ENCODE measurements around the gene C20orf96. TPM values are rescaled to one million over a fixed set of nuclear protein-coding genes. Genes with fewer than 3 reads are reported as not detected.
A peak's percentile ranks its signal among the peaks of the same experiment; 100 is the strongest.

The C20orf96 gene
- total and polyA plus RNA-seq, 2 experiments from 2014 or later, result 14.6 to 36.3 TPM

DNA sequence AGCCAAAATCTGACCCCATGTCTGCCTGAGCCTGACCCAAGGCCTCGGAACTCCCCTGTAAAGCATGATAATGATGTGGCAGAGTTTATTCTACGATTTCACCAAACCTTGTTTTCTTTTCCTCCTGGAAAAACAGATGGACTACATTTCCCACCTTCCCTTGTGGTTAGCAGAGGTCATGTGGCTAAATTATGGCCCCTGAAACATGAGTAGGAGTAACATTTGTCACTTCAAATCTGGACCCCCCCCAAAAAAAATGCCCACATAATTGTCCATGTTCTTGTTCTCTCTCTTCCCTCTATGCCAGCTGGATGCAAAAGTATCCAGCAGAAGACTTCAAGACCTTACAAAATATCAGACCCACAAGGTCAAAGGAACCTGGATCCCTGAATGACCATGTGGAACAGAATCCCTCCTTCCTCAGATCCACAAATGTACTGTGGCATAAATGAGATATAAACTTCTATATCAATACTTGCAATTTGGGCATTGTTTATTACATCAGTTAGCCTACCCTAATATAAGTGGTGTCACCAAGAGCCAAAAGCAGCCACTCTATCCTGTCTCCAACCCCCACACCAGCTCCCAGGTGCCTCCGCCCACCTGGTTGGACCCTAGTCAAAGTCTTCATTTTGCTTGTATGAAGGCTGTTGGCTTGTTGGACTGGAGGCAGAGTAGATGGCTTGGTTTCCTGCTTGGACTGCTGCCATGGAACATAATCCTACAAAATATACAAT, 1.4 kb downstream of the C20orf96 start:
- Histone ChIP-seq H3K4me2 (peak overlapping the region; percentile 83), H3K4me1 (ENCODE audit: insufficient read depth) (peaks cover 21% of the 10 kb centered on the region), H2AFZ (no peak overlapping the region), H3F3A (replicated peaks; ENCODE audit: low read depth) (0 out of 2 replicates have a peak, but pooled peaks cover 7% of the 10 kb centered on the region), H3K27ac (ENCODE audit: low read depth) (no peak overlapping the region), H3K36me3 (ENCODE audit: insufficient read depth) (no peaks in the 10 kb centered on the region), H3K9me2 (ENCODE audit: insufficient read depth) (no peaks in the 10 kb centered on the region), H3K79me2 (replicated peaks; ENCODE audit: insufficient read depth) (peaks cover 14% of the 10 kb centered on the region), H4K20me1 (replicated peaks; ENCODE audit: insufficient read depth) (no peaks in the 10 kb centered on the region; the same call in 1 of the 2 replicates), H3K27me3 (ENCODE audit: insufficient read depth) (peaks cover 14% of the 10 kb centered on the region), H3K4me3 (peak overlapping the region; percentile 94)
- no peaks in the 10 kb centered on the region for H3K9me3 Mint-ChIP-seq
- H3K27me3 Mint-ChIP-seq (ENCODE audit: insufficient read depth, low read depth, poor library complexity), result peaks cover 4% of the 10 kb centered on the region
- H3K4me3 Mint-ChIP-seq, result no peak overlapping the region; the same call in 1 of the 3 replicates
- peaks cover 10% of the 10 kb centered on the region for H3K36me3 Mint-ChIP-seq (ENCODE audit: low read depth)
- no peak for DNase-seq (ENCODE audit: low spot score)
- no peak for ATAC-seq
- H3K4me1 Mint-ChIP-seq, result peaks cover 4% of the 10 kb centered on the region; the same call in 1 of the 3 replicates
- H3K27ac Mint-ChIP-seq, result no peak overlapping the region
- TF ChIP-seq ZNF331 (CRISPR knock-in tag; IDR thresholded peaks at IDR 0.05; ENCODE audit: low read depth), result no peak
- TF ChIP-seq, protein P1, sequence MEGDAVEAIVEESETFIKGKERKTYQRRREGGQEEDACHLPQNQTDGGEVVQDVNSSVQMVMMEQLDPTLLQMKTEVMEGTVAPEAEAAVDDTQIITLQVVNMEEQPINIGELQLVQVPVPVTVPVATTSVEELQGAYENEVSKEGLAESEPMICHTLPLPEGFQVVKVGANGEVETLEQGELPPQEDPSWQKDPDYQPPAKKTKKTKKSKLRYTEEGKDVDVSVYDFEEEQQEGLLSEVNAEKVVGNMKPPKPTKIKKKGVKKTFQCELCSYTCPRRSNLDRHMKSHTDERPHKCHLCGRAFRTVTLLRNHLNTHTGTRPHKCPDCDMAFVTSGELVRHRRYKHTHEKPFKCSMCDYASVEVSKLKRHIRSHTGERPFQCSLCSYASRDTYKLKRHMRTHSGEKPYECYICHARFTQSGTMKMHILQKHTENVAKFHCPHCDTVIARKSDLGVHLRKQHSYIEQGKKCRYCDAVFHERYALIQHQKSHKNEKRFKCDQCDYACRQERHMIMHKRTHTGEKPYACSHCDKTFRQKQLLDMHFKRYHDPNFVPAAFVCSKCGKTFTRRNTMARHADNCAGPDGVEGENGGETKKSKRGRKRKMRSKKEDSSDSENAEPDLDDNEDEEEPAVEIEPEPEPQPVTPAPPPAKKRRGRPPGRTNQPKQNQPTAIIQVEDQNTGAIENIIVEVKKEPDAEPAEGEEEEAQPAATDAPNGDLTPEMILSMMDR (conservative IDR thresholded peaks at IDR 0.05; ENCODE audit: low read depth in 2 of 2), result no peak
- no peak for TF ChIP-seq EZH2phosphoT487 (IDR thresholded peaks at IDR 0.05; ENCODE audit: unreplicated experiment)
- TF ChIP-seq POLR2AphosphoS5 (IDR thresholded peaks at IDR 0.05; ENCODE audit: low read depth), result no peak

DNA sequence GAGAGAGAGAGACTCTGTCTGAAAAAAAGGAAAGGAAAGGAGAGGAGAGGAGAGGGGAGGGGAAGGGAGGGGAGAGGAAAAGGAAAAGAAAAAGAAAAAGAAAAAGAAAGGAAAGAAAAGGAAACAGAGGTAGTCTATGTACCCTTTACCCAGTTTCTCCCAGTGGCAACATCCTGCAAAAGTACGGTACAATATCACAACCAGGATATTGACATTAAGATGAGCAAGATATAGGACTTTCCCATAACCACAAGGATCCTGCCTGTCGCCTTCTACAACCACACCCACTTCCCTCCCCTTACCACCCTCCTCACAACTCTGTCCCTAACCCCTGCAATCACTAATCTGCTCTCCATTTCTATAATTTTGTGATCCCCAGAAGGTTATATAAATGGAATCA, 4.0 kb downstream of the C20orf96 start:
- no peaks in the 10 kb centered on the region for H3K9me2 ChIP-seq (ENCODE audit: insufficient read depth)
- H3K4me3 ChIP-seq, result no peak overlapping the region
- H3K4me2 ChIP-seq, result no peak overlapping the region
- Mint-ChIP-seq H3K4me3 (no peak overlapping the region), H3K4me1 (0 out of 3 replicates have a peak, but pooled peaks cover 4% of the 10 kb centered on the region), H3K27me3 (ENCODE audit: insufficient read depth, low read depth, poor library complexity) (peaks cover 4% of the 10 kb centered on the region), H3K36me3 (ENCODE audit: low read depth) (peaks cover 24% of the 10 kb centered on the region), H3K27ac (no peak overlapping the region), H3K9me3 (no peaks in the 10 kb centered on the region)
- H3K27me3 ChIP-seq (ENCODE audit: insufficient read depth), result no peaks in the 10 kb centered on the region; the same call in 1 of the 2 replicates
- H3K27ac ChIP-seq (ENCODE audit: low read depth), result no peak overlapping the region
- H3F3A ChIP-seq (replicated peaks; ENCODE audit: low read depth), result 0 out of 2 replicates have a peak, but pooled peaks cover 4% of the 10 kb centered on the region
- peaks cover 6% of the 10 kb centered on the region; the same call in 1 of the 2 replicates for H4K20me1 ChIP-seq (replicated peaks; ENCODE audit: insufficient read depth)
- peaks cover 14% of the 10 kb centered on the region for H3K79me2 ChIP-seq (replicated peaks; ENCODE audit: insufficient read depth)
- no peak overlapping the region for H2AFZ ChIP-seq
- peaks cover 14% of the 10 kb centered on the region for H3K4me1 ChIP-seq (ENCODE audit: insufficient read depth)
- DNase-seq (ENCODE audit: low spot score) (no peak), ATAC-seq (no peak)
- H3K36me3 ChIP-seq (ENCODE audit: insufficient read depth), result no peaks in the 10 kb centered on the region
- TF ChIP-seq ZNF331 (CRISPR knock-in tag; IDR thresholded peaks at IDR 0.05; ENCODE audit: low read depth), result no peak
- TF ChIP-seq, protein P2, sequence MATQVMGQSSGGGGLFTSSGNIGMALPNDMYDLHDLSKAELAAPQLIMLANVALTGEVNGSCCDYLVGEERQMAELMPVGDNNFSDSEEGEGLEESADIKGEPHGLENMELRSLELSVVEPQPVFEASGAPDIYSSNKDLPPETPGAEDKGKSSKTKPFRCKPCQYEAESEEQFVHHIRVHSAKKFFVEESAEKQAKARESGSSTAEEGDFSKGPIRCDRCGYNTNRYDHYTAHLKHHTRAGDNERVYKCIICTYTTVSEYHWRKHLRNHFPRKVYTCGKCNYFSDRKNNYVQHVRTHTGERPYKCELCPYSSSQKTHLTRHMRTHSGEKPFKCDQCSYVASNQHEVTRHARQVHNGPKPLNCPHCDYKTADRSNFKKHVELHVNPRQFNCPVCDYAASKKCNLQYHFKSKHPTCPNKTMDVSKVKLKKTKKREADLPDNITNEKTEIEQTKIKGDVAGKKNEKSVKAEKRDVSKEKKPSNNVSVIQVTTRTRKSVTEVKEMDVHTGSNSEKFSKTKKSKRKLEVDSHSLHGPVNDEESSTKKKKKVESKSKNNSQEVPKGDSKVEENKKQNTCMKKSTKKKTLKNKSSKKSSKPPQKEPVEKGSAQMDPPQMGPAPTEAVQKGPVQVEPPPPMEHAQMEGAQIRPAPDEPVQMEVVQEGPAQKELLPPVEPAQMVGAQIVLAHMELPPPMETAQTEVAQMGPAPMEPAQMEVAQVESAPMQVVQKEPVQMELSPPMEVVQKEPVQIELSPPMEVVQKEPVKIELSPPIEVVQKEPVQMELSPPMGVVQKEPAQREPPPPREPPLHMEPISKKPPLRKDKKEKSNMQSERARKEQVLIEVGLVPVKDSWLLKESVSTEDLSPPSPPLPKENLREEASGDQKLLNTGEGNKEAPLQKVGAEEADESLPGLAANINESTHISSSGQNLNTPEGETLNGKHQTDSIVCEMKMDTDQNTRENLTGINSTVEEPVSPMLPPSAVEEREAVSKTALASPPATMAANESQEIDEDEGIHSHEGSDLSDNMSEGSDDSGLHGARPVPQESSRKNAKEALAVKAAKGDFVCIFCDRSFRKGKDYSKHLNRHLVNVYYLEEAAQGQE (IDR thresholded peaks at IDR 0.05; ENCODE audit: unreplicated experiment), result no peak
- TF ChIP-seq, protein P3, sequence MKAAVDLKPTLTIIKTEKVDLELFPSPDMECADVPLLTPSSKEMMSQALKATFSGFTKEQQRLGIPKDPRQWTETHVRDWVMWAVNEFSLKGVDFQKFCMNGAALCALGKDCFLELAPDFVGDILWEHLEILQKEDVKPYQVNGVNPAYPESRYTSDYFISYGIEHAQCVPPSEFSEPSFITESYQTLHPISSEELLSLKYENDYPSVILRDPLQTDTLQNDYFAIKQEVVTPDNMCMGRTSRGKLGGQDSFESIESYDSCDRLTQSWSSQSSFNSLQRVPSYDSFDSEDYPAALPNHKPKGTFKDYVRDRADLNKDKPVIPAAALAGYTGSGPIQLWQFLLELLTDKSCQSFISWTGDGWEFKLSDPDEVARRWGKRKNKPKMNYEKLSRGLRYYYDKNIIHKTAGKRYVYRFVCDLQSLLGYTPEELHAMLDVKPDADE (IDR thresholded peaks at IDR 0.05), result no peak
- TF ChIP-seq CREB1 (CRISPR knock-in tag; IDR thresholded peaks at IDR 0.05; ENCODE audit: low read depth), result no peak
- no peak for TF ChIP-seq EZH2phosphoT487 (IDR thresholded peaks at IDR 0.05; ENCODE audit: unreplicated experiment)
- no peak for TF ChIP-seq NANOG (IDR thresholded peaks at IDR 0.05; ENCODE audit: borderline replicate concordance)
- TF ChIP-seq, protein P1 (conservative IDR thresholded peaks at IDR 0.05; ENCODE audit: low read depth in 2 of 2), result no peak
- no peak for TF ChIP-seq STAT1 (IDR thresholded peaks at IDR 0.05; ENCODE audit: unreplicated experiment)
- TF ChIP-seq JUNB (IDR thresholded peaks at IDR 0.05; ENCODE audit: unreplicated experiment), result no peak
- TF ChIP-seq POLR2AphosphoS5 (IDR thresholded peaks at IDR 0.05; ENCODE audit: low read depth), result no peak
